Sigmoid colon (tissue), 7 donors: ENCODE data around the gene C8G. TPM values are rescaled to one million over a fixed set of nuclear protein-coding genes. Genes with fewer than 3 reads are reported as not detected.

Source experiments
- DNase-seq: peaks from one replicate; pipeline ENCODE4 v3.0.0-alpha.2; 2019
- H3K27ac ChIP-seq, 4 donors: fragments of 200-600 bp; sonication (generic); one replicate each; pipeline ENCODE4 v1.5.1; 2016 to 2019; ENCODE audit warnings: mild to moderate bottlenecking in 1 of 4
- H3K27me3 ChIP-seq, 3 donors: fragments of 200-600 bp; sonication (generic); one replicate each; pipeline ENCODE4 v1.5.1; 2019; ENCODE audit warnings: mild to moderate bottlenecking in 1 of 3
- H3K36me3 ChIP-seq, 4 donors: fragments of 200-600 bp; sonication (generic); one replicate each; pipeline ENCODE4 v1.5.1; 2016 to 2019
- H3K4me1 ChIP-seq, 4 donors: fragments of 200-600 bp; sonication (generic); one replicate each; pipeline ENCODE4 v1.5.1; 2017 to 2019
- H3K4me3 ChIP-seq, 4 donors: fragments of 200-600 bp; sonication (generic); one replicate each; pipeline ENCODE4 v1.5.1; 2017 to 2019; ENCODE audit warnings: mild to moderate bottlenecking in 2 of 4, moderate library complexity in 1 of 4
- H3K9me3 ChIP-seq, 4 donors: fragments of 200-600 bp in 3 of 4; sonication (generic) in 3 of 4; one replicate each; pipeline versions ENCODE4 v1.5.1 to v1.6.1; 2013 to 2019
- CTCF ChIP-seq, 4 experiments: fragments of 450-650 bp in 3 of 4; fragments of 200-600 bp in 1 of 4; IDR thresholded peaks; one replicate each; pipeline ENCODE4 v1.5.1; 2016 to 2019; ENCODE audit warnings: antibody characterized with exemption in 4 of 4, mild to moderate bottlenecking in 3 of 4, moderate library complexity in 2 of 4
- EP300 ChIP-seq, 4 donors: sonication (generic); formaldehyde crosslinking; IDR thresholded peaks; one replicate each; pipeline ENCODE4 v1.6.1; 2017; ENCODE audit warnings: antibody characterized with exemption in 4 of 4
- POLR2A ChIP-seq, 2 donors: fragments of 450-650 bp; IDR thresholded peaks; one replicate each; pipeline ENCODE4 v1.6.1; 2016; ENCODE audit warnings: antibody characterized with exemption in 2 of 2, mild to moderate bottlenecking in 2 of 2, moderate library complexity in 2 of 2
- POLR2AphosphoS5 ChIP-seq, 4 donors: sonication (generic); formaldehyde crosslinking; IDR thresholded peaks; one replicate each; pipeline ENCODE4 v1.6.1; 2017; ENCODE audit warnings: antibody characterized with exemption in 4 of 4
- WGBS, 2 donors: extraction: QIAGEN DNeasy Blood & Tissue Kit; methylation state at CpG; one replicate each; pipeline ENCODE4 v1.1.7; 2013; 5-methylcytosine and 5-hydroxymethylcytosine counted together
- intact Hi-C: fragments of 100-400 bp; cut with DNase I; formaldehyde crosslinking; loops from one replicate; pipeline ENCODE4 v1.15.1; 2023
- polyA plus RNA-seq, 3 donors: library from polyadenylated mRNA; stranded (reverse); fragments of 200-250 nt; gene quantifications; one replicate each; pipeline ENCODE4 v1.2.3, GENCODE V29; 2013
- total RNA-seq, 4 donors: library from RNA; depleted of rRNA; stranded (reverse); fragments of >200 nt; gene quantifications; one replicate each; pipeline ENCODE4 v1.1.0, GENCODE V29; 2016
- donor health status: healthy with polysubstance abuse.
- donor health status: Bipolar disorder and iron deficiency.
- donor health status: healthy.

The C8G gene
- total and polyA plus RNA-seq, 7 donors, result 4.2 to 11.1 (median 5.4) TPM; not detected in 4

GRCh38 chr9:136977649-136978072, 32.6 kb downstream of the C8G start:
- TF ChIP-seq CTCF (IDR thresholded peaks at IDR 0.05), result no peak
- WGBS, 2 donors, result 14 to 32% methylated on average over 33 of the region's 33 CpGs
- Histone ChIP-seq H3K27me3 (peaks cover 0 to 33% (median 26%) of the 10 kb centered on the region in 3 donors), H3K27ac (peak overlapping the region in 2 of 4 donors; percentile 17 to 25), H3K9me3 (no peaks in the 10 kb centered on the region), H3K36me3 (no peaks in the 10 kb centered on the region), H3K4me3 (peak overlapping the region; percentile 12 to 52 (median 42)), H3K4me1 (peaks cover 0 to 15% (median 12%) of the 10 kb centered on the region in 4 donors)
- intact Hi-C loops, result no loop called here
- no peak for DNase-seq

GRCh38 chr9:136978073-136978864, 33.2 kb downstream of the C8G start:
- no peaks in the 10 kb centered on the region for H3K36me3 ChIP-seq
- no peaks in the 10 kb centered on the region for H3K9me3 ChIP-seq
- no peak for DNase-seq
- H3K4me3 ChIP-seq, result peak overlapping the region; percentile 12 to 52 (median 42)
- WGBS, 2 donors, result 3 to 4% methylated on average over 78 of the region's 78 CpGs
- no peak for TF ChIP-seq POLR2AphosphoS5 (IDR thresholded peaks at IDR 0.05)
- no peak for TF ChIP-seq POLR2A (IDR thresholded peaks at IDR 0.05)
- no peak for TF ChIP-seq CTCF (IDR thresholded peaks at IDR 0.05)
- no peak for TF ChIP-seq EP300 (IDR thresholded peaks at IDR 0.05)
- H3K27ac ChIP-seq, result peak overlapping the region in 2 of 4 donors; percentile 17 to 25
- H3K4me1 ChIP-seq, result peaks cover 0 to 15% (median 12%) of the 10 kb centered on the region in 4 donors
- peaks cover 0 to 38% (median 32%) of the 10 kb centered on the region in 3 donors for H3K27me3 ChIP-seq
- intact Hi-C loops, result no loop called here

- Histone ChIP-seq H3K4me3 (no peak overlapping the region), H3K4me1 (peaks cover 0 to 15% (median 12%) of the 10 kb centered on the region in 4 donors), H3K27ac (no peak overlapping the region), H3K27me3 (peaks cover 0 to 40% (median 39%) of the 10 kb centered on the region in 3 donors), H3K9me3 (no peaks in the 10 kb centered on the region), H3K36me3 (no peaks in the 10 kb centered on the region)
- intact Hi-C loops, result no loop called here
- 49 to 53% methylated on average over 41 of the region's 41 CpGs for WGBS, 2 donors
- DNase-seq, result no peak
- TF ChIP-seq CTCF (IDR thresholded peaks at IDR 0.05), result no peak
- no peak for TF ChIP-seq EP300 (IDR thresholded peaks at IDR 0.05)
- no peak for TF ChIP-seq POLR2AphosphoS5 (IDR thresholded peaks at IDR 0.05)
- TF ChIP-seq POLR2A (IDR thresholded peaks at IDR 0.05), result no peak
Measured at GRCh38 chr9:136978865-136979544, 34.0 kb downstream of the C8G start.

- Histone ChIP-seq H3K27ac (no peak overlapping the region), H3K9me3 (no peaks in the 10 kb centered on the region), H3K4me3 (no peak overlapping the region), H3K27me3 (peaks cover 6 to 50% (median 49%) of the 10 kb centered on the region in 3 donors), H3K36me3 (no peaks in the 10 kb centered on the region), H3K4me1 (peaks cover 0 to 18% (median 13%) of the 10 kb centered on the region in 4 donors)
- no peak for DNase-seq
- TF ChIP-seq CTCF (IDR thresholded peaks at IDR 0.05) (no peak), EP300 (IDR thresholded peaks at IDR 0.05) (no peak), POLR2A (IDR thresholded peaks at IDR 0.05) (no peak), POLR2AphosphoS5 (IDR thresholded peaks at IDR 0.05) (no peak)
- intact Hi-C loops, result no loop called here
- WGBS, 2 donors, result 83 to 89% methylated on average over 26 of the region's 26 CpGs
Measured at GRCh38 chr9:136979769-136980587, 34.9 kb downstream of the C8G start.
